HEK293 (cell line): ENCODE measurements around the gene CHMP1B.
A peak's percentile ranks its signal among the peaks of the same experiment; 100 is the strongest.

Experiments used
- GLIS1 ChIP-seq: fragments of 450-650 bp; formaldehyde crosslinking; IDR thresholded peaks from 2 replicates; pipeline ENCODE4 v1.5.1; 2016; ENCODE audit warnings: missing biosample characterization, missing genetic modification characterization
- KLF1 ChIP-seq: fragments of 450-650 bp; formaldehyde crosslinking; IDR thresholded peaks from 2 replicates; pipeline ENCODE4 v1.5.1; 2016; ENCODE audit warnings: missing biosample characterization, missing genetic modification characterization
- OVOL3 ChIP-seq: fragments of 450-650 bp; formaldehyde crosslinking; IDR thresholded peaks from 2 replicates; pipeline ENCODE4 v1.5.1; 2016; ENCODE audit warnings: missing biosample characterization, missing genetic modification characterization
- ZEB2 ChIP-seq: fragments of 450-650 bp; formaldehyde crosslinking; IDR thresholded peaks from 2 replicates; pipeline ENCODE4 v1.5.1; 2016; ENCODE audit warnings: missing biosample characterization, missing genetic modification characterization
- ZNF112 ChIP-seq: fragments of 450-650 bp; formaldehyde crosslinking; IDR thresholded peaks from 2 replicates; pipeline ENCODE4 v1.5.0; 2017; ENCODE audit warnings: missing biosample characterization, missing genetic modification characterization
- ZNF174 ChIP-seq: fragments of 450-650 bp; formaldehyde crosslinking; IDR thresholded peaks from 2 replicates; pipeline ENCODE4 v1.5.0; 2017; ENCODE audit warnings: missing biosample characterization, mild to moderate bottlenecking, missing genetic modification characterization
- ZNF19 ChIP-seq: fragments of 450-650 bp; formaldehyde crosslinking; IDR thresholded peaks from 2 replicates; pipeline ENCODE4; 2016; ENCODE audit warnings: missing biosample characterization, missing genetic modification characterization, low read depth
- ZNF223 ChIP-seq: fragments of 450-650 bp; formaldehyde crosslinking; IDR thresholded peaks from 2 replicates; pipeline ENCODE4 v1.5.1; 2016; ENCODE audit warnings: missing biosample characterization, missing genetic modification characterization
- ZNF248 ChIP-seq: fragments of 450-650 bp; formaldehyde crosslinking; IDR thresholded peaks from 2 replicates; pipeline ENCODE4 v1.5.1; 2017; ENCODE audit warnings: missing biosample characterization, missing genetic modification characterization
- ZNF266 ChIP-seq: fragments of 450-650 bp; formaldehyde crosslinking; IDR thresholded peaks from 2 replicates; pipeline ENCODE4 v1.5.1; 2016; ENCODE audit warnings: missing biosample characterization, missing genetic modification characterization, low read depth
- ZNF302 ChIP-seq: fragments of 450-650 bp; formaldehyde crosslinking; IDR thresholded peaks from 2 replicates; pipeline ENCODE4 v1.5.1; 2016; ENCODE audit warnings: missing biosample characterization, missing genetic modification characterization, low read depth
- ZNF324 ChIP-seq: fragments of 450-650 bp; formaldehyde crosslinking; IDR thresholded peaks from 2 replicates; pipeline ENCODE4 v1.5.1; 2016; ENCODE audit warnings: missing biosample characterization, missing genetic modification characterization
- ZNF366 ChIP-seq: fragments of 450-650 bp; formaldehyde crosslinking; conservative IDR thresholded peaks from 2 replicates; pipeline ENCODE4 v1.5.1; 2016; ENCODE audit warnings: missing biosample characterization, missing genetic modification characterization
- ZNF391 ChIP-seq: fragments of 450-650 bp; formaldehyde crosslinking; IDR thresholded peaks from 2 replicates; pipeline ENCODE4 v1.5.1; 2016; ENCODE audit warnings: low read depth, missing biosample characterization, missing genetic modification characterization, borderline replicate concordance
- ZNF394 ChIP-seq: fragments of 450-650 bp; formaldehyde crosslinking; IDR thresholded peaks from 2 replicates; pipeline ENCODE4 v1.5.1; 2016; ENCODE audit warnings: missing biosample characterization, missing genetic modification characterization, mild to moderate bottlenecking, moderate library complexity, borderline replicate concordance
- ZNF416 ChIP-seq: fragments of 450-650 bp; formaldehyde crosslinking; IDR thresholded peaks from 2 replicates; pipeline ENCODE4 v1.5.1; 2016; ENCODE audit warnings: missing biosample characterization, missing genetic modification characterization
- ZNF501 ChIP-seq: fragments of 450-650 bp; formaldehyde crosslinking; IDR thresholded peaks from 2 replicates; pipeline ENCODE4 v1.5.1; 2016; ENCODE audit warnings: missing biosample characterization, missing genetic modification characterization
- ZNF544 ChIP-seq: fragments of 450-650 bp; formaldehyde crosslinking; IDR thresholded peaks from 2 replicates; pipeline ENCODE4 v1.5.0; 2017; ENCODE audit warnings: missing biosample characterization, missing genetic modification characterization
- ZNF548 ChIP-seq: fragments of 450-650 bp; formaldehyde crosslinking; IDR thresholded peaks from 2 replicates; pipeline ENCODE4 v1.5.1; 2016; ENCODE audit warnings: missing biosample characterization, missing genetic modification characterization
- ZNF549 ChIP-seq: fragments of 450-650 bp; IDR thresholded peaks from 2 replicates; pipeline ENCODE4 v1.5.1; 2018; ENCODE audit warnings: missing biosample characterization, missing genetic modification characterization, mild to moderate bottlenecking, inconsistent platforms, moderate library complexity
- ZSCAN30 ChIP-seq: fragments of 450-650 bp; IDR thresholded peaks from 2 replicates; pipeline ENCODE4 v1.5.1; 2018; ENCODE audit warnings: missing biosample characterization, mild to moderate bottlenecking, missing genetic modification characterization, moderate library complexity
- TF ChIP-seq, protein P1 (sequence below): fragments of 450-650 bp; formaldehyde crosslinking; IDR thresholded peaks from 2 replicates; pipeline ENCODE4 v1.5.1; 2016; ENCODE audit warnings: missing biosample characterization, missing genetic modification characterization
- TF ChIP-seq, protein P2 (sequence below): fragments of 450-650 bp; formaldehyde crosslinking; IDR thresholded peaks from 2 replicates; pipeline ENCODE4 v1.5.1; 2016; ENCODE audit warnings: missing biosample characterization, missing genetic modification characterization
- TF ChIP-seq, protein P3 (sequence below): fragments of 450-650 bp; formaldehyde crosslinking; conservative IDR thresholded peaks from 2 replicates; pipeline ENCODE4 v1.5.1; 2016; ENCODE audit warnings: low read depth, missing biosample characterization, missing genetic modification characterization
- TF ChIP-seq, protein P4 (sequence below): fragments of 450-650 bp; IDR thresholded peaks from 2 replicates; pipeline ENCODE4 v1.5.1; 2018; ENCODE audit warnings: missing biosample characterization, mild to moderate bottlenecking, missing genetic modification characterization
- TF ChIP-seq, protein P5 (sequence below): fragments of 450-650 bp; formaldehyde crosslinking; IDR thresholded peaks from 2 replicates; pipeline ENCODE4 v1.5.1; 2016; ENCODE audit warnings: missing biosample characterization, missing genetic modification characterization, low read depth
- TF ChIP-seq, protein P6 (sequence below): fragments of 450-650 bp; formaldehyde crosslinking; IDR thresholded peaks from 2 replicates; pipeline ENCODE4 v1.5.1; 2016; ENCODE audit warnings: missing biosample characterization, missing genetic modification characterization

CHMP1B gene

DNA sequence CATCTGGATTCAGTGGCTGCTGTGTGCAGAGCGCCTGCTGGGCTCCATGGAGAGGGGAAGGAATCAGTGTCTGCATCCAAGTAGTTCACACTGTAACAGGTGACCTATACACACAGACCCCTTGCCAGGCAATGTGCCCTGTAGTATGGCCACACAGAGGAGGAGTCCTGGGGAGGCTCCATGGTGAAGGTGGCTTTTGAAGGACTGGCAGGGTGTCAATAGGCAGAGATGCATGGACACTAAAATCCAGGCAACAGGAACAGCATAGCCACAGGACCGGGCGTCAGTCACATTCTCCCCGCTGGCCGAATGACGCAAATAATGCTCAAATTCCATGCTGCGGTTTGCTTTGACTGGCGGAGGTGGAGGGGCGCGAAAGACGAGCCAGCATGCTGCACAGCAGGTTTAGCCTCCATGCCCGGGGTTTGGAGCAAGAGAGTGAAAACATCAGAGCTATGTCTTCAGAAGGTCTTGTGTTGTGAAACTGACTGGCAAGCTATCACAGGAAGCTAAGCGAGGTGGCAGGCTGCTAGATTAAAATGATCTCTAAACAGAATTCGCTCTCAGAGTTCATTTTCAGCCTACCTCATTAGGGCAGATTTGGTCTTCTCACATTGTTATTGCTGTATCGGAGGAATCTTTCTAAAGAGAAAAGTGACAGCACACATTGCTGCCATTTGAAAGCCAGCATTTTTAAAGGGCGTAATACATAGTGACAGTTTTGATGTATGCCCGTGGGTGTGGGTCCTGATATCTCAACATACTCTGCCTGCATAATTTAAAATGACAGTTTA is 1.2 kb upstream of the CHMP1B start (continued):
- TF ChIP-seq ZNF248 (tag by site-specific recombination) (no peak), ZNF544 (tag by site-specific recombination) (no peak), ZSCAN30 (0 out of 2 replicates have a peak, but pooled peaks have one; percentile 25), ZNF416 (tag by site-specific recombination) (no peak), ZNF174 (no peak), ZNF548 (tag by site-specific recombination) (no peak), ZNF366 (tag by site-specific recombination) (peak; percentile 37), ZNF302 (tag by site-specific recombination) (no peak), ZNF223 (tag by site-specific recombination) (no peak), KLF1 (tag by site-specific recombination) (0 out of 2 replicates have a peak, but pooled peaks have one; percentile 3), ZNF391 (tag by site-specific recombination) (peak; percentile 41; the same call in 1 of the 2 replicates), ZNF19 (tag by site-specific recombination) (no peak), ZNF549 (tag by site-specific recombination) (no peak), ZNF112 (no peak), GLIS1 (tag by site-specific recombination) (peak; percentile 62), ZNF394 (no peak), ZNF324 (tag by site-specific recombination) (no peak), ZNF266 (no peak), OVOL3 (tag by site-specific recombination) (no peak), ZEB2 (tag by site-specific recombination) (peak; percentile 62; the same call in 1 of the 2 replicates), ZNF501 (tag by site-specific recombination) (peak; percentile 67; the same call in 1 of the 2 replicates)
- TF ChIP-seq, protein P1, sequence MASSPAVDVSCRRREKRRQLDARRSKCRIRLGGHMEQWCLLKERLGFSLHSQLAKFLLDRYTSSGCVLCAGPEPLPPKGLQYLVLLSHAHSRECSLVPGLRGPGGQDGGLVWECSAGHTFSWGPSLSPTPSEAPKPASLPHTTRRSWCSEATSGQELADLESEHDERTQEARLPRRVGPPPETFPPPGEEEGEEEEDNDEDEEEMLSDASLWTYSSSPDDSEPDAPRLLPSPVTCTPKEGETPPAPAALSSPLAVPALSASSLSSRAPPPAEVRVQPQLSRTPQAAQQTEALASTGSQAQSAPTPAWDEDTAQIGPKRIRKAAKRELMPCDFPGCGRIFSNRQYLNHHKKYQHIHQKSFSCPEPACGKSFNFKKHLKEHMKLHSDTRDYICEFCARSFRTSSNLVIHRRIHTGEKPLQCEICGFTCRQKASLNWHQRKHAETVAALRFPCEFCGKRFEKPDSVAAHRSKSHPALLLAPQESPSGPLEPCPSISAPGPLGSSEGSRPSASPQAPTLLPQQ (tag by site-specific recombination), result peak; percentile 66
- TF ChIP-seq, protein P2, sequence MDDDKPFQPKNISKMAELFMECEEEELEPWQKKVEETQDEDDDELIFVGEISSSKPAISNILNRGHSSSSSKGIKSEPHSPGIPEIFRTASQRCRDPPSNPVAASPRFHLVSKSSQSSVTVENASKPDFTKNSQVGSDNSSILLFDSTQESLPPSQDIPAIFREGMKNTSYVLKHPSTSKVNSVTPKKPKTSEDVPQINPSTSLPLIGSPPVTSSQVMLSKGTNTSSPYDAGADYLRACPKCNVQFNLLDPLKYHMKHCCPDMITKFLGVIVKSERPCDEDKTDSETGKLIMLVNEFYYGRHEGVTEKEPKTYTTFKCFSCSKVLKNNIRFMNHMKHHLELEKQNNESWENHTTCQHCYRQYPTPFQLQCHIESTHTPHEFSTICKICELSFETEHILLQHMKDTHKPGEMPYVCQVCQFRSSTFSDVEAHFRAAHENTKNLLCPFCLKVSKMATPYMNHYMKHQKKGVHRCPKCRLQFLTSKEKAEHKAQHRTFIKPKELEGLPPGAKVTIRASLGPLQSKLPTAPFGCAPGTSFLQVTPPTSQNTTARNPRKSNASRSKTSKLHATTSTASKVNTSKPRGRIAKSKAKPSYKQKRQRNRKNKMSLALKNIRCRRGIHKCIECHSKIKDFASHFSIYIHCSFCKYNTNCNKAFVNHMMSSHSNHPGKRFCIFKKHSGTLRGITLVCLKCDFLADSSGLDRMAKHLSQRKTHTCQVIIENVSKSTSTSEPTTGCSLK, result no peak
- TF ChIP-seq, protein P3, sequence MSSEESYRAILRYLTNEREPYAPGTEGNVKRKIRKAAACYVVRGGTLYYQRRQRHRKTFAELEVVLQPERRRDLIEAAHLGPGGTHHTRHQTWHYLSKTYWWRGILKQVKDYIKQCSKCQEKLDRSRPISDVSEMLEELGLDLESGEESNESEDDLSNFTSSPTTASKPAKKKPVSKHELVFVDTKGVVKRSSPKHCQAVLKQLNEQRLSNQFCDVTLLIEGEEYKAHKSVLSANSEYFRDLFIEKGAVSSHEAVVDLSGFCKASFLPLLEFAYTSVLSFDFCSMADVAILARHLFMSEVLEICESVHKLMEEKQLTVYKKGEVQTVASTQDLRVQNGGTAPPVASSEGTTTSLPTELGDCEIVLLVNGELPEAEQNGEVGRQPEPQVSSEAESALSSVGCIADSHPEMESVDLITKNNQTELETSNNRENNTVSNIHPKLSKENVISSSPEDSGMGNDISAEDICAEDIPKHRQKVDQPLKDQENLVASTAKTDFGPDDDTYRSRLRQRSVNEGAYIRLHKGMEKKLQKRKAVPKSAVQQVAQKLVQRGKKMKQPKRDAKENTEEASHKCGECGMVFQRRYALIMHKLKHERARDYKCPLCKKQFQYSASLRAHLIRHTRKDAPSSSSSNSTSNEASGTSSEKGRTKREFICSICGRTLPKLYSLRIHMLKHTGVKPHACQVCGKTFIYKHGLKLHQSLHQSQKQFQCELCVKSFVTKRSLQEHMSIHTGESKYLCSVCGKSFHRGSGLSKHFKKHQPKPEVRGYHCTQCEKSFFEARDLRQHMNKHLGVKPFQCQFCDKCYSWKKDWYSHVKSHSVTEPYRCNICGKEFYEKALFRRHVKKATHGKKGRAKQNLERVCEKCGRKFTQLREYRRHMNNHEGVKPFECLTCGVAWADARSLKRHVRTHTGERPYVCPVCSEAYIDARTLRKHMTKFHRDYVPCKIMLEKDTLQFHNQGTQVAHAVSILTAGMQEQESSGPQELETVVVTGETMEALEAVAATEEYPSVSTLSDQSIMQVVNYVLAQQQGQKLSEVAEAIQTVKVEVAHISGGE (tag by site-specific recombination), result no peak; the same call in 1 of the 2 replicates
- TF ChIP-seq, protein P4, sequence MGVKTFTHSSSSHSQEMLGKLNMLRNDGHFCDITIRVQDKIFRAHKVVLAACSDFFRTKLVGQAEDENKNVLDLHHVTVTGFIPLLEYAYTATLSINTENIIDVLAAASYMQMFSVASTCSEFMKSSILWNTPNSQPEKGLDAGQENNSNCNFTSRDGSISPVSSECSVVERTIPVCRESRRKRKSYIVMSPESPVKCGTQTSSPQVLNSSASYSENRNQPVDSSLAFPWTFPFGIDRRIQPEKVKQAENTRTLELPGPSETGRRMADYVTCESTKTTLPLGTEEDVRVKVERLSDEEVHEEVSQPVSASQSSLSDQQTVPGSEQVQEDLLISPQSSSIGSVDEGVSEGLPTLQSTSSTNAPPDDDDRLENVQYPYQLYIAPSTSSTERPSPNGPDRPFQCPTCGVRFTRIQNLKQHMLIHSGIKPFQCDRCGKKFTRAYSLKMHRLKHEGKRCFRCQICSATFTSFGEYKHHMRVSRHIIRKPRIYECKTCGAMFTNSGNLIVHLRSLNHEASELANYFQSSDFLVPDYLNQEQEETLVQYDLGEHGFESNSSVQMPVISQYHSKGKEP (tag by site-specific recombination), result peak; percentile 81
- TF ChIP-seq, protein P5, sequence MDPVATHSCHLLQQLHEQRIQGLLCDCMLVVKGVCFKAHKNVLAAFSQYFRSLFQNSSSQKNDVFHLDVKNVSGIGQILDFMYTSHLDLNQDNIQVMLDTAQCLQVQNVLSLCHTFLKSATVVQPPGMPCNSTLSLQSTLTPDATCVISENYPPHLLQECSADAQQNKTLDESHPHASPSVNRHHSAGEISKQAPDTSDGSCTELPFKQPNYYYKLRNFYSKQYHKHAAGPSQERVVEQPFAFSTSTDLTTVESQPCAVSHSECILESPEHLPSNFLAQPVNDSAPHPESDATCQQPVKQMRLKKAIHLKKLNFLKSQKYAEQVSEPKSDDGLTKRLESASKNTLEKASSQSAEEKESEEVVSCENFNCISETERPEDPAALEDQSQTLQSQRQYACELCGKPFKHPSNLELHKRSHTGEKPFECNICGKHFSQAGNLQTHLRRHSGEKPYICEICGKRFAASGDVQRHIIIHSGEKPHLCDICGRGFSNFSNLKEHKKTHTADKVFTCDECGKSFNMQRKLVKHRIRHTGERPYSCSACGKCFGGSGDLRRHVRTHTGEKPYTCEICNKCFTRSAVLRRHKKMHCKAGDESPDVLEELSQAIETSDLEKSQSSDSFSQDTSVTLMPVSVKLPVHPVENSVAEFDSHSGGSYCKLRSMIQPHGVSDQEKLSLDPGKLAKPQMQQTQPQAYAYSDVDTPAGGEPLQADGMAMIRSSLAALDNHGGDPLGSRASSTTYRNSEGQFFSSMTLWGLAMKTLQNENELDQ, result no peak
- TF ChIP-seq, protein P6, sequence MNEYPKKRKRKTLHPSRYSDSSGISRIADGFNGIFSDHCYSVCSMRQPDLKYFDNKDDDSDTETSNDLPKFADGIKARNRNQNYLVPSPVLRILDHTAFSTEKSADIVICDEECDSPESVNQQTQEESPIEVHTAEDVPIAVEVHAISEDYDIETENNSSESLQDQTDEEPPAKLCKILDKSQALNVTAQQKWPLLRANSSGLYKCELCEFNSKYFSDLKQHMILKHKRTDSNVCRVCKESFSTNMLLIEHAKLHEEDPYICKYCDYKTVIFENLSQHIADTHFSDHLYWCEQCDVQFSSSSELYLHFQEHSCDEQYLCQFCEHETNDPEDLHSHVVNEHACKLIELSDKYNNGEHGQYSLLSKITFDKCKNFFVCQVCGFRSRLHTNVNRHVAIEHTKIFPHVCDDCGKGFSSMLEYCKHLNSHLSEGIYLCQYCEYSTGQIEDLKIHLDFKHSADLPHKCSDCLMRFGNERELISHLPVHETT (tag by site-specific recombination), result 0 out of 2 replicates have a peak, but pooled peaks have one; percentile 37
